22Rv1 (cell line): Measurements from ENCODE around the gene PRAMEF18.
"Not testable (repeated sequence)": the region's sequence is repeated elsewhere in the genome, so short reads cannot be mapped to it uniquely, and the experiment has no call there.

Experiments used
- H3K27ac ChIP-seq: fragments of 450-650 bp; 2 replicates; pipeline ENCODE4 v1.5.1; 2017
- CTCF ChIP-seq: fragments of 450-650 bp; IDR thresholded peaks from 2 replicates; pipeline ENCODE4 v1.5.1; 2017; ENCODE audit warnings: mild to moderate bottlenecking
- ZFX ChIP-seq: fragments of 450-650 bp; IDR thresholded peaks from 2 replicates; pipeline ENCODE4 v1.6.1; 2017; ENCODE audit warnings: antibody characterized with exemption, borderline replicate concordance

Gene PRAMEF18

GRCh38 chr1:13224480-13225060 lies 1.4 kb downstream of the PRAMEF18 start:
- no peak overlapping the region for H3K27ac ChIP-seq
- TF ChIP-seq ZFX (no peak), CTCF (no peak)

GRCh38 chr1:13222788-13223187 lies 3.2 kb downstream of the PRAMEF18 start:
- not testable (repeated sequence) for H3K27ac ChIP-seq

- not testable (repeated sequence) for H3K27ac ChIP-seq
Measured at GRCh38 chr1:13219203-13219602, 6.8 kb downstream of the PRAMEF18 start.

- H3K27ac ChIP-seq: not testable (repeated sequence)
Measured at GRCh38 chr1:13216619-13217018, 9.3 kb downstream of the PRAMEF18 start.

GRCh38 chr1:13208712-13209111 lies 17.2 kb downstream of the PRAMEF18 start:
- H3K27ac ChIP-seq: not testable (repeated sequence)

- H3K27ac ChIP-seq: not testable (repeated sequence)
Measured at GRCh38 chr1:13201309-13201708, 24.6 kb downstream of the PRAMEF18 start, which contains the start of gene PRAMEF13. PRAMEF13 (minus strand) TSS chr1:13201409; CDS start chr1:13199589, 1,820 bp downstream.
